Stimulated activated CD8-positive, alpha-beta memory T cell treated with anti-CD3 and anti-CD28 coated beads, Interleukin-15, amount 100 ng/mL, for 4 hours (primary cell): Measurements from ENCODE around the gene SFMBT1.

Experiments used
- DNase-seq, 2 donors: peaks; one replicate each; pipeline ENCODE4 v3.0.0-alpha.2; 2020; ENCODE audit warnings: low read depth in 2 of 2

The SFMBT1 gene

GRCh38 chr3:53045518-53046170, at the start of gene SFMBT1:
Gene SFMBT1, minus strand, starts transcription at chr3:53046073. Its CDS starts 76,945 bp downstream, at chr3:52969128.
- DNase-seq = peak; percentile 63 to 68

- DNase-seq = no peak
Observed at GRCh38 chr3:53092942-53093341, 47.1 kb upstream of the SFMBT1 start.

- no peak for DNase-seq
Observed at GRCh38 chr3:53092216-53092615, 46.3 kb upstream of the SFMBT1 start.

GRCh38 chr3:53091011-53091410, 45.1 kb upstream of the SFMBT1 start:
- DNase-seq = no peak

GRCh38 chr3:53089511-53089910, 43.6 kb upstream of the SFMBT1 start:
- DNase-seq = no peak

- DNase-seq = no peak
Observed at GRCh38 chr3:53085476-53085875, 39.6 kb upstream of the SFMBT1 start.

- no peak for DNase-seq
Observed at GRCh38 chr3:53084310-53085001, 38.6 kb upstream of the SFMBT1 start.

- DNase-seq = no peak
Observed at GRCh38 chr3:53083949-53084309, 38.1 kb upstream of the SFMBT1 start.

GRCh38 chr3:53083521-53083920, 37.6 kb upstream of the SFMBT1 start:
- DNase-seq = no peak

GRCh38 chr3:53082736-53083135, 36.9 kb upstream of the SFMBT1 start:
- DNase-seq = no peak

GRCh38 chr3:53081318-53081717, 35.4 kb upstream of the SFMBT1 start:
- no peak for DNase-seq

GRCh38 chr3:53080612-53081205, 34.8 kb upstream of the SFMBT1 start:
- DNase-seq = no peak

- DNase-seq = no peak
Observed at GRCh38 chr3:53079791-53080555, 34.1 kb upstream of the SFMBT1 start.

GRCh38 chr3:53079147-53079546, 33.3 kb upstream of the SFMBT1 start:
- no peak for DNase-seq

GRCh38 chr3:53078656-53079055, 32.8 kb upstream of the SFMBT1 start:
- no peak for DNase-seq

GRCh38 chr3:53077476-53078220, 31.8 kb upstream of the SFMBT1 start:
- no peak for DNase-seq

GRCh38 chr3:53075743-53076140, 29.9 kb upstream of the SFMBT1 start:
- no peak for DNase-seq

GRCh38 chr3:53074761-53075742, 29.2 kb upstream of the SFMBT1 start:
- no peak for DNase-seq

GRCh38 chr3:53074366-53074696, 28.5 kb upstream of the SFMBT1 start:
- DNase-seq = no peak

- no peak for DNase-seq
Observed at GRCh38 chr3:53073553-53074365, 27.9 kb upstream of the SFMBT1 start.
